HCT116 (cell line): ENCODE results near the gene TAF5.

Experiments
- EGR1 ChIP-seq: IDR thresholded peaks from 2 replicates; pipeline ENCODE4 v1.6.1; 2012; ENCODE audit warnings: low read depth
- MAX ChIP-seq: IDR thresholded peaks from 2 replicates; pipeline ENCODE4 v1.6.1; 2012
- POLR2A ChIP-seq: IDR thresholded peaks from 2 replicates; pipeline ENCODE4 v1.7.0; 2011; ENCODE audit warnings: borderline replicate concordance; ENCODE audit not compliant: insufficient read depth, insufficient read length; ENCODE audit errors: extremely low read depth
- RAD21 ChIP-seq: IDR thresholded peaks from 2 replicates; pipeline ENCODE4 v1.6.1; 2012; ENCODE audit warnings: low read depth, mild to moderate bottlenecking
- ZNF274 ChIP-seq: fragments of 200-500 bp; sonication (Bioruptor generic); IDR thresholded peaks from 2 replicates; pipeline ENCODE4 v1.6.1; 2014; ENCODE audit warnings: mild to moderate bottlenecking, low read depth, low read length, inconsistent platforms
- TF ChIP-seq, protein P1 (sequence below), 3 experiments: fragments of 200-600 bp in 1 of 3; sonication (generic) in 1 of 3; IDR thresholded peaks in 2 of 3; conservative IDR thresholded peaks in 1 of 3; 2 replicates each; pipeline ENCODE4 v1.5.1; 2012 to 2017; ENCODE audit warnings: low read depth in 2 of 3, low read length in 2 of 3, antibody characterized with exemption in 1 of 3, borderline replicate concordance in 1 of 3, control low read depth in 1 of 3, mild to moderate bottlenecking in 1 of 3, mixed read lengths in 1 of 3, mixed run types in 1 of 3, moderate library complexity in 1 of 3; ENCODE audit not compliant: insufficient read depth in 1 of 3

DNA sequence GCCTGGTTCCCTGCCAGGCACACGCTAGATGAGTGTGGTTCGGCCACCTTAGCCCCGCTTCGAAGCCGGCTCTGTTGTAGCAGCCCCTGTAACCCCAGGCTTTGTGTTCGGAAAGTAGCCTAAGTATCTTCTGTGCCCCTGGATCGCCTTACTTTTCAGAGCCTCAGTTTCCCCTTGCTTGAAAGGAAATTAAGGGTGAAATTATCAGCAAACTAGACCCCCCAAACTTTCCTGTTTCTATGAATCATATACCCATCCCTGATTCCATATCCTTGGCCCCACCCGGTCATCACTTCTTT is 29.0 kb downstream of the TAF5 start:
- TF ChIP-seq EGR1 = no peak
- TF ChIP-seq, protein P1, sequence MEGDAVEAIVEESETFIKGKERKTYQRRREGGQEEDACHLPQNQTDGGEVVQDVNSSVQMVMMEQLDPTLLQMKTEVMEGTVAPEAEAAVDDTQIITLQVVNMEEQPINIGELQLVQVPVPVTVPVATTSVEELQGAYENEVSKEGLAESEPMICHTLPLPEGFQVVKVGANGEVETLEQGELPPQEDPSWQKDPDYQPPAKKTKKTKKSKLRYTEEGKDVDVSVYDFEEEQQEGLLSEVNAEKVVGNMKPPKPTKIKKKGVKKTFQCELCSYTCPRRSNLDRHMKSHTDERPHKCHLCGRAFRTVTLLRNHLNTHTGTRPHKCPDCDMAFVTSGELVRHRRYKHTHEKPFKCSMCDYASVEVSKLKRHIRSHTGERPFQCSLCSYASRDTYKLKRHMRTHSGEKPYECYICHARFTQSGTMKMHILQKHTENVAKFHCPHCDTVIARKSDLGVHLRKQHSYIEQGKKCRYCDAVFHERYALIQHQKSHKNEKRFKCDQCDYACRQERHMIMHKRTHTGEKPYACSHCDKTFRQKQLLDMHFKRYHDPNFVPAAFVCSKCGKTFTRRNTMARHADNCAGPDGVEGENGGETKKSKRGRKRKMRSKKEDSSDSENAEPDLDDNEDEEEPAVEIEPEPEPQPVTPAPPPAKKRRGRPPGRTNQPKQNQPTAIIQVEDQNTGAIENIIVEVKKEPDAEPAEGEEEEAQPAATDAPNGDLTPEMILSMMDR (IDR thresholded peaks at IDR 0.05 in 2 of 3, conservative IDR thresholded peaks at IDR 0.05 in 1 of 3; ENCODE audit: borderline replicate concordance in 1 of 3, insufficient read depth in 1 of 3, low read depth in 2 of 3, low read length in 2 of 3) = no peak
- no peak for TF ChIP-seq POLR2A
- TF ChIP-seq ZNF274 = no peak
- no peak for TF ChIP-seq RAD21
- TF ChIP-seq MAX = no peak
